ENCODE data around the gene PRKCE. TPM values are rescaled to one million over a fixed set of nuclear protein-coding genes. Genes with fewer than 3 reads are reported as not detected.

Gene PRKCE
- total and polyA plus RNA-seq, 2 of the 8 experiments (the other 6 are each of a cell fraction or from before 2014, with no cell fraction given): 0.54 to 2.1 TPM

- no peak overlapping the region for H3K4ac ChIP-seq (replicated peaks; ENCODE audit: insufficient read length, low read depth, low read length)
- CTCF ChIA-PET (ENCODE audit: partially characterized antibody): interaction anchor here (1.2 kb wide), 1 partner anchor 10 kb away, joined by 4 read pairs; no protein-coding TSS in a partner anchor
- H2AFZ ChIP-seq (ENCODE audit: low read length): no peak overlapping the region
- H3K18ac ChIP-seq (ENCODE audit: extremely low read depth, low read length): no peak overlapping the region
- POLR2A ChIA-PET (ENCODE audit: partially characterized antibody): interaction anchor here (0.6 kb wide), 1 partner anchor 33 kb away, joined by 3 read pairs; no protein-coding TSS in a partner anchor
- no peak overlapping the region for H2BK15ac ChIP-seq (ENCODE audit: low read length)
- H4K8ac ChIP-seq (ENCODE audit: extremely low read depth, insufficient read depth, low read length): no peak overlapping the region
- no peak overlapping the region for H4K5ac ChIP-seq (ENCODE audit: insufficient read length, low read depth, low read length)
- FAIRE-seq (no peak), DNase-seq (ENCODE audit: low read depth in 1 of 2, low spot score in 2 of 2) (no peak)
- no peak overlapping the region for H4K91ac ChIP-seq (replicated peaks; ENCODE audit: insufficient read length, low read length)
- H3K79me2 ChIP-seq (ENCODE audit: control insufficient read depth in 1 of 2, insufficient read depth in 2 of 2, low read length in 2 of 2): no peaks in the 10 kb centered on the region
- TF ChIP-seq FOSL1 (IDR thresholded peaks at IDR 0.05; ENCODE audit: insufficient read depth, low read depth, low read length) (no peak), TAF1 (IDR thresholded peaks at IDR 0.05; ENCODE audit: low read depth, low read length) (no peak), TAF7 (optimal IDR thresholded peaks at IDR 0.05; ENCODE audit: borderline replicate concordance, low read depth, low read length) (no peak), KDM5A (IDR thresholded peaks at IDR 0.05; ENCODE audit: low read length) (no peak), TBP (IDR thresholded peaks at IDR 0.05; ENCODE audit: low read depth, low read length) (no peak), POU5F1 (IDR thresholded peaks at IDR 0.05; ENCODE audit: low read depth, low read length) (no peak), POLR2AphosphoS5 (IDR thresholded peaks at IDR 0.05; ENCODE audit: low read depth, low read length) (no peak), YY1 (IDR thresholded peaks at IDR 0.05; ENCODE audit: low read depth, low read length) (no peak), BRCA1 (IDR thresholded peaks at IDR 0.05; ENCODE audit: low read depth, low read length) (no peak), CHD1 (IDR thresholded peaks at IDR 0.05; ENCODE audit: low read depth, low read length) (no peak), BCL11A (IDR thresholded peaks at IDR 0.05; ENCODE audit: low read depth in 2 of 2, low read length in 2 of 2) (no peak), PHF8 (conservative IDR thresholded peaks at IDR 0.05; ENCODE audit: low read depth, low read length) (no peak), ZNF274 (IDR thresholded peaks at IDR 0.05; ENCODE audit: borderline replicate concordance, extremely low read depth, low read length) (no peak), SIRT6 (IDR thresholded peaks at IDR 0.05; ENCODE audit: low read length) (no peak), HDAC6 (IDR thresholded peaks at IDR 0.05; ENCODE audit: low read depth, low read length) (no peak)
- no peak overlapping the region for H3K23ac ChIP-seq (ENCODE audit: insufficient read length)
- no peak overlapping the region for H2BK20ac ChIP-seq (ENCODE audit: low read length)
- H2BK12ac ChIP-seq (ENCODE audit: low read depth, low read length): no peak overlapping the region
- no peaks in the 10 kb centered on the region for H3K79me1 ChIP-seq (ENCODE audit: low read depth, low read length)
- peaks cover 0 to 4% (median 0%) of the 10 kb centered on the region in 4 experiments; a peak in 1 of 7 replicates for H3K4me1 ChIP-seq (replicated peaks in 1 of 4; ENCODE audit: control insufficient read depth in 3 of 4, insufficient read depth in 4 of 4, low read length in 3 of 4)
- no peak overlapping the region for H3K4me3 ChIP-seq (ENCODE audit: extremely low read depth in 1 of 4, insufficient read depth in 2 of 4, low read depth in 3 of 4, low read length in 4 of 4)
- no peak overlapping the region for H3K56ac ChIP-seq (replicated peaks; ENCODE audit: insufficient read length, low read depth, low read length)
- no peak overlapping the region for H3K4me2 ChIP-seq (ENCODE audit: insufficient read depth in 1 of 2, low read depth in 2 of 2, low read length in 2 of 2)
- no peaks in the 10 kb centered on the region for H3K27me3 ChIP-seq (replicated peaks in 1 of 4; ENCODE audit: control insufficient read depth in 3 of 4, extremely low read depth in 1 of 4, insufficient read depth in 3 of 4, low read length in 3 of 4)
- no peak overlapping the region for H2AK5ac ChIP-seq (ENCODE audit: low read depth, low read length)
- no peaks in the 10 kb centered on the region for H3K36me3 ChIP-seq (ENCODE audit: control insufficient read depth in 2 of 4, insufficient read depth in 4 of 4, low read length in 3 of 4)
- 91% methylated on average over 1 of the region's 1 CpG; no CpG with 5 or more reads in 1 of the 2 experiments for WGBS, 2 experiments (ENCODE audit: extremely low coverage in 1 of 2, insufficient coverage in 1 of 2, insufficient read length in 1 of 2, insufficient replicate concordance in 2 of 2, low coverage in 1 of 2, low lambda C conversion rate in 2 of 2, missing lambda C conversion rate in 1 of 2)
- 0 out of 4 replicates have a peak, but pooled peaks cover 0 to 11% of the 10 kb centered on the region in 2 experiments for H3K9me3 ChIP-seq (ENCODE audit: insufficient read depth in 2 of 2, low read depth in 1 of 2, low read length in 1 of 2)
- no peak overlapping the region for H2BK120ac ChIP-seq (replicated peaks; ENCODE audit: low read depth, low read length)
- H3K27ac ChIP-seq (ENCODE audit: low read depth, low read length): no peak overlapping the region
- no peaks in the 10 kb centered on the region for H3K23me2 ChIP-seq (ENCODE audit: low read depth, low read length)
- no peak overlapping the region for H3K9ac ChIP-seq (replicated peaks in 1 of 4; ENCODE audit: extremely low read depth in 1 of 4, low read depth in 3 of 4, low read length in 3 of 4)
- H3K14ac ChIP-seq (ENCODE audit: insufficient read length): no peak overlapping the region
- H2BK5ac ChIP-seq (ENCODE audit: low read depth, low read length): no peak overlapping the region
- no peaks in the 10 kb centered on the region for H4K20me1 ChIP-seq (replicated peaks in 1 of 2; ENCODE audit: control insufficient read depth in 1 of 2, insufficient read depth in 2 of 2, low read length in 2 of 2)
These were observed 557.3 kb downstream of the PRKCE start for GRCh38 chr2:46208766-46209165.
